HepG2 (cell line): Measurements from ENCODE around the gene WLS. TPM values are rescaled to one million over a fixed set of nuclear protein-coding genes. Genes with fewer than 3 reads are reported as not detected.

ENCODE experiments used
- ATAC-seq: fragments of 200-7000 bp; cut with Tn5 transposase; 3 replicates; pipeline ENCODE4 v1.9.1; 2020; ENCODE audit warnings: mild to moderate bottlenecking, moderate library complexity
- BruUV-seq: library from RNA; stranded (reverse); fragments of 400-500 nt; replicated peaks from 2 replicates; lab custom pipeline; 2021; lab: Mats Ljungman, UMichigan
- CTCF ChIA-PET: fragments of 300-600 bp; formaldehyde crosslinking; extraction: SDS; loops from one replicate; lab custom pipeline; 2021; ENCODE audit warnings: low total read pairs, inconsistent platforms, low intra/inter-chr PET ratio; lab: Yijun Ruan, JAX
- POLR2A ChIA-PET: fragments of 350-600 bp; sonication (Branson Sonifier 250); formaldehyde crosslinking; loops from one replicate; lab custom pipeline; 2020; ENCODE audit warnings: antibody characterized with exemption, inconsistent platforms; lab: Yijun Ruan, JAX
- DNase-seq: peaks from one replicate; pipeline ENCODE4 v3.0.0-alpha.2; 2015; ENCODE audit warnings: low spot score
- FAIRE-seq: peaks from 3 replicates; lab custom pipeline; 2011; peaks lifted over from hg19 to GRCh38; lab: Jason Lieb, UNC
- H2AFZ ChIP-seq: one replicate; pipeline ENCODE4 v1.6.1; 2011; ENCODE audit warnings: low read length, inconsistent platforms
- H3K27ac ChIP-seq: fragments of 300-600 bp; 3 replicates; pipeline ENCODE4 v1.8.0; 2011; ENCODE audit warnings: mixed run types, mild to moderate bottlenecking, mixed read lengths, low read length, inconsistent platforms; ENCODE audit not compliant: insufficient read depth; ENCODE audit errors: extremely low read length
- H3K27me3 ChIP-seq, 2 experiments: fragments of 200-600 bp in 1 of 2; 2 replicates in 1 of 2; 3 replicates in 1 of 2; pipeline versions ENCODE4 v1.6.0 to v1.8.0; 2011; ENCODE audit warnings: low read length in 2 of 2, mild to moderate bottlenecking in 2 of 2, moderate library complexity in 2 of 2, inconsistent platforms in 1 of 2; ENCODE audit not compliant: insufficient read depth in 2 of 2, control insufficient read depth in 1 of 2
- H3K36me3 ChIP-seq, 2 experiments: fragments of 200-600 bp in 1 of 2; replicated peaks in 1 of 2; 2 replicates in 1 of 2; 3 replicates in 1 of 2; pipeline versions ENCODE4 v1.5.1 to v1.8.0; 2011; ENCODE audit warnings: low read length in 2 of 2, inconsistent platforms in 1 of 2; ENCODE audit not compliant: insufficient read depth in 2 of 2, control insufficient read depth in 1 of 2
- H3K4me1 ChIP-seq: 2 replicates; pipeline ENCODE4 v1.5.1; 2012; ENCODE audit warnings: low read length, inconsistent platforms; ENCODE audit not compliant: insufficient read depth
- H3K4me2 ChIP-seq: 2 replicates; pipeline ENCODE4 v1.6.0; 2011; ENCODE audit warnings: low read depth, low read length, inconsistent platforms
- H3K4me3 ChIP-seq, 3 experiments: fragments of 200-600 bp in 1 of 3; sonication (generic), shearing (Covaris generic) in 1 of 3; replicated peaks in 1 of 3; 2 replicates each; pipeline ENCODE4 v1.5.1; 2011 to 2016; ENCODE audit warnings: low read length in 3 of 3, inconsistent platforms in 2 of 3, low read depth in 2 of 3, mild to moderate bottlenecking in 2 of 3, control low read depth in 1 of 3, mixed read lengths in 1 of 3; ENCODE audit not compliant: insufficient read depth in 1 of 3
- H3K79me2 ChIP-seq: one replicate; pipeline ENCODE4 v1.6.1; 2011; ENCODE audit warnings: low read length, inconsistent platforms; ENCODE audit not compliant: insufficient read depth
- H3K9ac ChIP-seq: 2 replicates; pipeline ENCODE4 v1.6.0; 2011; ENCODE audit warnings: mild to moderate bottlenecking, low read depth, low read length, inconsistent platforms; ENCODE audit not compliant: insufficient read depth
- H3K9me3 ChIP-seq: 2 replicates; pipeline ENCODE4 v1.5.1; 2012; ENCODE audit warnings: mild to moderate bottlenecking, low read length
- H4K20me1 ChIP-seq: 2 replicates; pipeline ENCODE4 v1.6.0; 2011; ENCODE audit warnings: inconsistent platforms, mild to moderate bottlenecking, low read length, moderate library complexity; ENCODE audit not compliant: insufficient read depth
- CENPT ChIP-seq: sonication (generic); formaldehyde crosslinking; IDR thresholded peaks from 2 replicates; pipeline ENCODE4 v1.8.0; 2022; ENCODE audit warnings: low read depth, mild to moderate bottlenecking, moderate library complexity, missing genetic modification reagents
- GABPA ChIP-seq, 2 experiments: IDR thresholded peaks; 2 replicates each; pipeline ENCODE4 v1.6.1; 2011 to 2016; ENCODE audit warnings: low read depth in 2 of 2, low read length in 1 of 2, missing biosample characterization in 1 of 2, missing genetic modification characterization in 1 of 2
- MAFF ChIP-seq: IDR thresholded peaks from 2 replicates; pipeline ENCODE4 v1.6.1; 2011; ENCODE audit warnings: low read depth, low read length, improper control_type of control experiment
- MAFK ChIP-seq, 2 experiments: IDR thresholded peaks in 1 of 2; conservative IDR thresholded peaks in 1 of 2; 2 replicates each; pipeline ENCODE4 v1.6.1; 2011; ENCODE audit warnings: improper control_type of control experiment in 2 of 2, low read length in 2 of 2
- NFYB ChIP-seq: sonication (generic); formaldehyde crosslinking; IDR thresholded peaks from 2 replicates; pipeline ENCODE4 v1.4.0; 2020; ENCODE audit warnings: missing genetic modification reagents
- SP2 ChIP-seq: sonication (generic); formaldehyde crosslinking; IDR thresholded peaks from 2 replicates; pipeline ENCODE4 v1.5.1; 2020; ENCODE audit warnings: mild to moderate bottlenecking, missing genetic modification reagents
- TEAD3 ChIP-seq: optimal IDR thresholded peaks from 2 replicates; pipeline ENCODE3; 2016; ENCODE audit warnings: borderline replicate concordance
- THAP11 ChIP-seq: IDR thresholded peaks from 2 replicates; pipeline ENCODE4 v1.6.1; 2016; ENCODE audit warnings: missing biosample characterization, missing genetic modification reagents
- TSC22D2 ChIP-seq: sonication (generic); formaldehyde crosslinking; IDR thresholded peaks from 2 replicates; pipeline ENCODE4 v1.5.1; 2020; ENCODE audit warnings: missing genetic modification reagents, mild to moderate bottlenecking, borderline replicate concordance
- ZBTB2 ChIP-seq: sonication (generic); formaldehyde crosslinking; IDR thresholded peaks from 2 replicates; pipeline ENCODE4 v1.8.0; 2022; ENCODE audit warnings: low read depth, missing genetic modification reagents
- WGBS: methylation state at CpG from one replicate; pipeline ENCODE4 v1.1.6; 2017; ENCODE audit warnings: low lambda C conversion rate; 5-methylcytosine and 5-hydroxymethylcytosine counted together
- in situ Hi-C: cut with HindIII; loops from 2 replicates; pipeline ENCODE4 v1.10.0; 2017; ENCODE audit warnings: low pct_unique_long_range_greater_than_20kb; ENCODE audit not compliant: extremely low pct_ligation_motif_present
- intact Hi-C: fragments of 100-400 bp; cut with micrococcal nuclease; formaldehyde crosslinking; loops from one replicate; pipeline ENCODE4 v1.10.0; 2022; ENCODE audit not compliant: unreplicated experiment
- polyA plus RNA-seq, 8 experiments: library from polyadenylated mRNA; depleted of rRNA in 3 of 8; stranded (reverse) in 7 of 8; unstranded in 1 of 8; fragments of >200 nt; fragmentation: Illumina TruSeq in 4 of 8; extraction: Trizol in 4 of 8; gene quantifications; 2 replicates each; pipeline versions ENCODE4 v1.2.1 to v1.2.3, GENCODE V29; 2011 to 2016; ENCODE audit warnings: low read depth in 4 of 8, missing spikeins in 1 of 8, mixed read lengths in 1 of 8; ENCODE audit not compliant: insufficient read depth in 1 of 8
- total RNA-seq, 5 experiments: library from RNA; depleted of rRNA; stranded (reverse); fragments of >200 nt; fragmentation: Illumina TruSeq; extraction: Trizol; gene quantifications; 2 replicates each; pipeline ENCODE4 v1.2.3, GENCODE V29; 2016; ENCODE audit warnings: low read depth in 1 of 5
- TF ChIP-seq, protein P1 (sequence below): sonication (generic); formaldehyde crosslinking; IDR thresholded peaks from 2 replicates; pipeline ENCODE4 v1.8.0; 2022; ENCODE audit warnings: missing genetic modification reagents, mild to moderate bottlenecking, inconsistent platforms, borderline replicate concordance

WLS gene
- total and polyA plus RNA-seq, 2 of the 13 experiments (the other 11 are each of a cell fraction or from before 2014, with no cell fraction given) = not detected

DNA sequence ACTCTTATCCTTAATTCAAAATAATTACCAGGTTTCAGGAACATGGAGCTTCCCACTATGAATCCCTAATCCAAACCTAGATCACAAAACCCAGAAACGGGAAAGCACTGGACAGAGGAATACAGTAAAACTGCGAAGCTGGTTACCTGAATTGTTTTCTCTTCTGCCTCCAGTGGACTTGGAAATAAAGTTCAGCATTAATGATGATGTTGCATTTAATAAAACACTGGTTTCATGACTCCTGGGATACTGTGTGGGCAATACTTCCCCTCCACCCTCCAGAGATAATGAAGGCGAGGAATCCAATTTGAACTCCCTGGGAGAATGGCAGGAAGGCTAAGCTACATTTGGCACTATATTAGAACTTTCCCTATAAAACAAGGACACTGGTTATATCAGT is 65.1 kb downstream of the WLS start:
- ChIA-PET CTCF (no interaction called here), POLR2A (no interaction called here)
- no peaks in the 10 kb centered on the region for H4K20me1 ChIP-seq
- in situ Hi-C loops (no loop called here), intact Hi-C loops (no loop called here)
- TF ChIP-seq, protein P1, sequence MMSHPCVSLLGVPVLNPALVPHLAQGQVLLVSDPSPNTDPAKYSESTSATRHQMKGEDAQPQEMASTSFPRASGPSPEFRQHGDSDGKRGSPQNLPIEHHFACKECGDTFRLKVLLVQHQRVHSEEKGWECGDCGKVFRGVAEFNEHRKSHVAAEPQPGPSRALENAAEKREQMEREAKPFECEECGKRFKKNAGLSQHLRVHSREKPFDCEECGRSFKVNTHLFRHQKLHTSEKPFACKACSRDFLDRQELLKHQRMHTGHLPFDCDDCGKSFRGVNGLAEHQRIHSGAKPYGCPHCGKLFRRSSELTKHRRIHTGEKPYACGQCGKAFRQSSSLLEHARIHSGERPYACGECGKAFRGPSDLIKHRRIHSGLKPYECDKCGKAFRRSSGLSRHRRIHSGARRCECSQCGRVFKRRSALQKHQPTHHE = no peak
- peak; percentile 75 for TF ChIP-seq MAFF
- TF ChIP-seq CENPT (CRISPR knock-in tag) = no peak
- TF ChIP-seq MAFK (conservative IDR thresholded peaks at IDR 0.05 in 1 of 2, IDR thresholded peaks at IDR 0.05 in 1 of 2; ENCODE audit: low read length in 2 of 2) = peak; percentile 77
- no peak for DNase-seq
- no peak overlapping the region for H3K4me2 ChIP-seq
- no peak overlapping the region for H3K9ac ChIP-seq
- H3K9me3 ChIP-seq = no peaks in the 10 kb centered on the region
- H3K27me3 ChIP-seq = no peaks in the 10 kb centered on the region
- no TSS peak for BruUV-seq
- no peak overlapping the region for H3K4me3 ChIP-seq
- H3K27ac ChIP-seq = no peak overlapping the region
- WGBS = 2% methylated on average over 3 of the region's 3 CpGs
- H2AFZ ChIP-seq = no peak overlapping the region
- H3K79me2 ChIP-seq = no peaks in the 10 kb centered on the region
- H3K4me1 ChIP-seq = no peaks in the 10 kb centered on the region
- FAIRE-seq = no peak
- H3K36me3 ChIP-seq = no peaks in the 10 kb centered on the region
- ATAC-seq = no peak

DNA sequence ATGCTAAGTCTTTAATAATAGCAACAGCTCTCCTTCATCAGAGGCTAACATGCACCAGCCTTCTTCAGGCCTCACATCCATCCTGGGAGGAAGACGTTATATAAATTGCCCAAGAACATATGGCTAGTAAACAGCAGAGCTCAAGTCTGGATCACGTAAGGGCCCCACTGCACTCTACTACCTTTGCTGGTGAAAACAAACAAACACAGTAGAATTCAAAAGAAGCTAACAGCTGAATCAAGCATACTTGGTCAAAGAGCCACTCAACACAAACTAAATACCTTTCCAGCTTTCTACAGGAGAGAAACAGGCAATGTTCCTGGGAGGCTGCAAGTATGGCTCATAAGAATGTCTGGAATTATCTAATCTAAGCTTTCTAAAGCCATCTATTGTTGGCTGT is 66.0 kb downstream of the WLS start:
- H3K4me3 ChIP-seq = no peak overlapping the region
- H3K4me1 ChIP-seq = no peaks in the 10 kb centered on the region
- intact Hi-C loops (no loop called here), in situ Hi-C loops (no loop called here)
- CTCF ChIA-PET = no interaction called here
- WGBS = 18% methylated on average over 2 of the region's 2 CpGs
- no peak for DNase-seq
- H3K9ac ChIP-seq = no peak overlapping the region
- no peak for ATAC-seq
- TF ChIP-seq GABPA (IDR thresholded peaks at IDR 0.05; ENCODE audit: low read depth, low read length) = no peak
- no peak for TF ChIP-seq GABPA (CRISPR knock-in tag; IDR thresholded peaks at IDR 0.05; ENCODE audit: low read depth)
- TF ChIP-seq ZBTB2 (CRISPR knock-in tag) = no peak
- TF ChIP-seq THAP11 = no peak
- no peak for TF ChIP-seq SP2
- TF ChIP-seq TSC22D2 = no peak
- no peak for TF ChIP-seq TEAD3 (CRISPR knock-in tag)
- no peak for TF ChIP-seq NFYB (CRISPR knock-in tag)
- TF ChIP-seq, all 625 proteins: peak for 0
- Histone ChIP-seq H3K79me2 (no peaks in the 10 kb centered on the region), H3K9me3 (no peaks in the 10 kb centered on the region), H3K36me3 (no peaks in the 10 kb centered on the region), H4K20me1 (no peaks in the 10 kb centered on the region), H3K27me3 (no peaks in the 10 kb centered on the region), H3K4me2 (no peak overlapping the region), H3K27ac (no peak overlapping the region), H2AFZ (no peak overlapping the region)
- no TSS peak for BruUV-seq
- POLR2A ChIA-PET = no interaction called here
- FAIRE-seq = no peak
